WTC11 (cell line): ENCODE measurements around the gene COA1. TPM values are rescaled to one million over a fixed set of nuclear protein-coding genes. Genes with fewer than 3 reads are reported as not detected.
A peak's percentile ranks its signal among the peaks of the same experiment; 100 is the strongest.

Experiments
- ATAC-seq: fragments of 200-7000 bp; cut with Tn5 transposase; 2 replicates; pipeline ENCODE4 v1.10.0; 2021; ENCODE audit warnings: mild to moderate bottlenecking, moderate library complexity
- CTCF ChIA-PET: fragments of 300-600 bp; sonication (Branson Sonifier 250); formaldehyde crosslinking; loops from one replicate; lab custom pipeline; 2021; ENCODE audit warnings: antibody characterized with exemption; lab: Charles Lee
- POLR2A ChIA-PET: fragments of 350-600 bp; sonication (Branson Sonifier 250); formaldehyde crosslinking; loops from one replicate; lab custom pipeline; 2021; ENCODE audit warnings: antibody characterized with exemption; lab: Charles Lee
- DNase-seq: peaks from one replicate; pipeline ENCODE4 v3.0.0; 2021; ENCODE audit warnings: low spot score
- H3K27ac Mint-ChIP-seq: 2 replicates; pipeline ENCODE4 v1.8.0; 2021; ENCODE audit warnings: mixed read lengths
- H3K27me3 Mint-ChIP-seq: 2 replicates; pipeline ENCODE4 v1.8.0; 2021; ENCODE audit warnings: low read depth, mild to moderate bottlenecking, moderate library complexity, mixed read lengths
- H3K36me3 Mint-ChIP-seq: 2 replicates; pipeline ENCODE4 v1.8.0; 2021; ENCODE audit warnings: mixed read lengths
- H3K4me1 Mint-ChIP-seq: 2 replicates; pipeline ENCODE4 v1.8.0; 2022; ENCODE audit warnings: mixed read lengths
- H3K4me3 Mint-ChIP-seq: 2 replicates; pipeline ENCODE4 v1.8.0; 2021; ENCODE audit warnings: mild to moderate bottlenecking, moderate library complexity, mixed read lengths
- H3K9me3 Mint-ChIP-seq: 2 replicates; pipeline ENCODE4 v1.8.0; 2021; ENCODE audit warnings: mixed read lengths
- ATF1 ChIP-seq: sonication (generic); formaldehyde crosslinking; IDR thresholded peaks from 2 replicates; pipeline ENCODE4 v1.8.1; 2023; ENCODE audit warnings: mild to moderate bottlenecking, moderate library complexity, missing genetic modification reagents
- ATF3 ChIP-seq: sonication (generic); formaldehyde crosslinking; conservative IDR thresholded peaks from 2 replicates; pipeline ENCODE4 v1.8.1; 2022; ENCODE audit warnings: mild to moderate bottlenecking, missing genetic modification reagents
- ATF6 ChIP-seq: sonication (generic); formaldehyde crosslinking; IDR thresholded peaks from 2 replicates; pipeline ENCODE4 v1.8.1; 2023; ENCODE audit warnings: mild to moderate bottlenecking, missing genetic modification reagents
- E2F1 ChIP-seq: sonication (generic); formaldehyde crosslinking; IDR thresholded peaks from 2 replicates; pipeline ENCODE4 v1.8.0; 2022; ENCODE audit warnings: mild to moderate bottlenecking, missing genetic modification reagents
- ETV6 ChIP-seq: sonication (generic); formaldehyde crosslinking; IDR thresholded peaks from 2 replicates; pipeline ENCODE4 v1.8.1; 2022; ENCODE audit warnings: mild to moderate bottlenecking, missing genetic modification reagents
- FOXJ3 ChIP-seq: sonication (generic); formaldehyde crosslinking; IDR thresholded peaks from 2 replicates; pipeline ENCODE4 v1.9.0; 2021; ENCODE audit warnings: missing genetic modification reagents, mild to moderate bottlenecking, borderline replicate concordance
- FOXK1 ChIP-seq: sonication (generic); formaldehyde crosslinking; IDR thresholded peaks from 2 replicates; pipeline ENCODE4 v1.8.0; 2022; ENCODE audit warnings: mild to moderate bottlenecking, moderate library complexity, missing genetic modification reagents
- GRHL2 ChIP-seq: fragments of 250-450 bp; sonication (Bioruptor Pico); IDR thresholded peaks from 2 replicates; pipeline ENCODE4 v1.8.0; 2022; ENCODE audit warnings: mild to moderate bottlenecking, moderate library complexity; ENCODE audit not compliant: insufficient replicate concordance, severe bottlenecking
- GTF2I ChIP-seq: fragments of 250-450 bp; sonication (Bioruptor Pico); conservative IDR thresholded peaks from 2 replicates; pipeline ENCODE4 v1.4.0; 2021; ENCODE audit warnings: mild to moderate bottlenecking
- IRF2 ChIP-seq: sonication (generic); formaldehyde crosslinking; IDR thresholded peaks from 2 replicates; pipeline ENCODE4 v1.8.0; 2022; ENCODE audit warnings: low read depth, missing genetic modification reagents, borderline replicate concordance
- JAZF1 ChIP-seq: fragments of 250-450 bp; sonication (Bioruptor Pico); IDR thresholded peaks from 2 replicates; pipeline ENCODE4 v1.9.0; 2021; ENCODE audit warnings: moderate library complexity, mild to moderate bottlenecking, inconsistent platforms
- KAT7 ChIP-seq: sonication (generic); formaldehyde crosslinking; IDR thresholded peaks from 2 replicates; pipeline ENCODE4 v1.8.1; 2023; ENCODE audit warnings: missing genetic modification reagents, mild to moderate bottlenecking, borderline replicate concordance
- MYBL2 ChIP-seq: sonication (generic); formaldehyde crosslinking; IDR thresholded peaks from 2 replicates; pipeline ENCODE4 v1.8.1; 2023; ENCODE audit warnings: mild to moderate bottlenecking, moderate library complexity, missing genetic modification reagents
- NFE2L1 ChIP-seq: sonication (generic); formaldehyde crosslinking; IDR thresholded peaks from 2 replicates; pipeline ENCODE4 v1.8.1; 2023; ENCODE audit warnings: missing genetic modification reagents
- NR1H2 ChIP-seq: sonication (generic); formaldehyde crosslinking; IDR thresholded peaks from 2 replicates; pipeline ENCODE4 v1.9.0; 2021; ENCODE audit warnings: mild to moderate bottlenecking, moderate library complexity, missing genetic modification reagents
- NR2C2 ChIP-seq: sonication (generic); formaldehyde crosslinking; IDR thresholded peaks from 2 replicates; pipeline ENCODE4 v1.8.0; 2022; ENCODE audit warnings: mild to moderate bottlenecking, missing genetic modification reagents
- RORB ChIP-seq: fragments of 250-450 bp; sonication (Bioruptor Pico); IDR thresholded peaks from 2 replicates; pipeline ENCODE4 v1.9.0; 2021; ENCODE audit warnings: mild to moderate bottlenecking
- TCF7 ChIP-seq: sonication (generic); formaldehyde crosslinking; IDR thresholded peaks from 2 replicates; pipeline ENCODE4 v1.8.0; 2022; ENCODE audit warnings: mild to moderate bottlenecking, low read depth, missing genetic modification reagents, moderate library complexity
- TEAD1 ChIP-seq: sonication (generic); formaldehyde crosslinking; IDR thresholded peaks from 2 replicates; pipeline ENCODE4 v1.8.0; 2022; ENCODE audit warnings: mild to moderate bottlenecking, missing genetic modification reagents
- ZNF121 ChIP-seq: sonication (generic); formaldehyde crosslinking; IDR thresholded peaks from 2 replicates; pipeline ENCODE4 v1.8.0; 2023; ENCODE audit warnings: missing genetic modification reagents
- ZSCAN18 ChIP-seq: fragments of 250-450 bp; sonication (Bioruptor Pico); IDR thresholded peaks from 2 replicates; pipeline ENCODE4 v2.1.2; 2022; ENCODE audit warnings: mild to moderate bottlenecking, moderate library complexity
- total RNA-seq: library from RNA; stranded (reverse); gene quantifications from 3 replicates; pipeline ENCODE4 v1.2.3, GENCODE V29; 2021
- TF ChIP-seq, protein P1 (sequence below): sonication (generic); formaldehyde crosslinking; IDR thresholded peaks from 2 replicates; pipeline ENCODE4 v1.8.0; 2022; ENCODE audit warnings: mild to moderate bottlenecking, missing genetic modification reagents
- TF ChIP-seq, protein P2 (sequence below): fragments of 250-450 bp; sonication (Bioruptor Pico); conservative IDR thresholded peaks from 2 replicates; pipeline ENCODE4 v1.9.0; 2021; ENCODE audit warnings: mild to moderate bottlenecking
- TF ChIP-seq, protein P3 (sequence below): fragments of 250-450 bp; sonication (Bioruptor Pico); IDR thresholded peaks from 2 replicates; pipeline ENCODE4 v1.9.0; 2021; ENCODE audit warnings: moderate library complexity, mild to moderate bottlenecking, inconsistent platforms, borderline replicate concordance
- TF ChIP-seq, protein P4 (sequence below): sonication (generic); formaldehyde crosslinking; IDR thresholded peaks from 2 replicates; pipeline ENCODE4 v1.8.1; 2022; ENCODE audit warnings: mild to moderate bottlenecking, moderate library complexity, missing genetic modification reagents

Gene COA1
- total RNA-seq, 1 experiment from 2014 or later = 132 TPM

DNA sequence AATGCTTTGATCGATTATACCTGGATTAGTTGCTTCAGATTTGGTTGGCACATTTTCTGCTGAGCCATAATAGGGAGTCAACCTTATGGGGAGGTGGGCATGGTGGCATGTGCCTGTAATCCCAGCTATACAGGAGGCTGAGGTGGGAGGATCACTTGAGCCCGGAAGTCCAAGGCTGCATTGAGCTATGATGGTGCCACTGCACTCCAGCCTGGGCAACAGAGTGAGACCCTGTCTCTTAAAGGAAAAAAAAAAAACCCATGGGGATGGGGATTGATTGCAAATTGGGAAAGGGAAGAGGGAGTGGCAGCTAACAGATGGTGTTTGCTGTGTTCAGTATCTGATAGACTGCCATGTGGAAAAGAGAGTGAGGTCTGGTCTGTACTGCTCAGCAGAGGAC, 135.3 kb downstream of the COA1 start:
- CTCF ChIA-PET = interaction anchor here (2.1 kb wide), 1 partner anchor 11 kb away, joined by 13 read pairs; the partner anchor contains the start of gene STK17A
- DNase-seq (no peak), ATAC-seq (no peak)
- Mint-ChIP-seq H3K27ac (no peak overlapping the region), H3K4me1 (peaks cover 7% of the 10 kb centered on the region), H3K9me3 (no peaks in the 10 kb centered on the region), H3K27me3 (no peaks in the 10 kb centered on the region), H3K36me3 (peaks cover 5% of the 10 kb centered on the region), H3K4me3 (no peak overlapping the region)
- POLR2A ChIA-PET = no interaction called here
- TF ChIP-seq ATF1 (no peak), RORB (CRISPR knock-in tag) (no peak), MYBL2 (CRISPR knock-in tag) (no peak), ATF6 (CRISPR knock-in tag) (no peak), JAZF1 (CRISPR knock-in tag) (no peak), ZNF121 (CRISPR knock-in tag) (peak; percentile 87; the same call in 1 of the 2 replicates)
- TF ChIP-seq, protein P1, sequence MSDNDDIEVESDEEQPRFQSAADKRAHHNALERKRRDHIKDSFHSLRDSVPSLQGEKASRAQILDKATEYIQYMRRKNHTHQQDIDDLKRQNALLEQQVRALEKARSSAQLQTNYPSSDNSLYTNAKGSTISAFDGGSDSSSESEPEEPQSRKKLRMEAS (CRISPR knock-in tag) = no peak

DNA sequence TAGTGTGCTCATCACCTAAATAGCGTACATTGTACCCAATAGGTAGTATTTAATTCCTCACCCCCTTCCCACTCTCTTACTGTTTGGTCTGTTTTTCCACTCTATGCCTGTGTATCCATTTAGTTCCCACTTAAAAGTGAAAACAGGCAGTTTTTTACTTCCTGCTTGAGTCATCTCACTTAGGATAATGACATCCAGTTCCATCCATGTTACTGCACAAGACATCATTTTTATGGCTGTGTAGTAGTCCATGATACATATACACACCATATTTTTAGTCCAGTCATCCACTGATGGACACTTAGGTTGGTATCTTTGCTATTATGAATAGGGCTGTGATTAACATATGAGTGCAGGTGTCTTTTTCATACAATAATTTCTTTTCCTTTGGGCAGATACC, 136.3 kb downstream of the COA1 start:
- no peak for ATAC-seq
- Mint-ChIP-seq H3K9me3 (no peaks in the 10 kb centered on the region), H3K36me3 (peaks cover 3% of the 10 kb centered on the region), H3K27me3 (no peaks in the 10 kb centered on the region), H3K27ac (no peak overlapping the region), H3K4me3 (no peak overlapping the region), H3K4me1 (peaks cover 11% of the 10 kb centered on the region)
- CTCF ChIA-PET = interaction anchor here (0.7 to 0.8 kb wide), 2 partner anchors 10 to 73 kb away, joined by 3 to 5 read pairs; partner anchors contain the start of gene STK17A
- TF ChIP-seq GTF2I (no peak), TCF7 (CRISPR knock-in tag) (no peak)
- TF ChIP-seq, all 79 proteins: peak for 0
- POLR2A ChIA-PET = no interaction called here
- no peak for DNase-seq

GRCh38 chr7:43592326-43592725, 137.0 kb downstream of the COA1 start:
- Mint-ChIP-seq H3K4me3 (no peak overlapping the region), H3K9me3 (no peaks in the 10 kb centered on the region), H3K27ac (no peak overlapping the region), H3K36me3 (peaks cover 3% of the 10 kb centered on the region), H3K4me1 (peaks cover 11% of the 10 kb centered on the region), H3K27me3 (no peaks in the 10 kb centered on the region)
- ATAC-seq = no peak
- POLR2A ChIA-PET = interaction anchor here (0.7 to 0.9 kb wide), 2 partner anchors 10 to 14 kb away, joined by 3 to 5 read pairs; partner anchors contain the start of gene STK17A
- no peak for DNase-seq
- CTCF ChIA-PET = interaction anchor here (0.7 to 1.6 kb wide), 3 partner anchors 10 to 73 kb away, joined by 3 to 7 read pairs (median 5); partner anchors contain the start of gene STK17A
- no peak for TF ChIP-seq FOXJ3 (CRISPR knock-in tag)
- no peak for TF ChIP-seq ETV6 (CRISPR knock-in tag)
- no peak for TF ChIP-seq ATF3 (CRISPR knock-in tag)
- no peak for TF ChIP-seq NFE2L1 (CRISPR knock-in tag)
- no peak for TF ChIP-seq FOXK1 (CRISPR knock-in tag)
- TF ChIP-seq, protein P2, sequence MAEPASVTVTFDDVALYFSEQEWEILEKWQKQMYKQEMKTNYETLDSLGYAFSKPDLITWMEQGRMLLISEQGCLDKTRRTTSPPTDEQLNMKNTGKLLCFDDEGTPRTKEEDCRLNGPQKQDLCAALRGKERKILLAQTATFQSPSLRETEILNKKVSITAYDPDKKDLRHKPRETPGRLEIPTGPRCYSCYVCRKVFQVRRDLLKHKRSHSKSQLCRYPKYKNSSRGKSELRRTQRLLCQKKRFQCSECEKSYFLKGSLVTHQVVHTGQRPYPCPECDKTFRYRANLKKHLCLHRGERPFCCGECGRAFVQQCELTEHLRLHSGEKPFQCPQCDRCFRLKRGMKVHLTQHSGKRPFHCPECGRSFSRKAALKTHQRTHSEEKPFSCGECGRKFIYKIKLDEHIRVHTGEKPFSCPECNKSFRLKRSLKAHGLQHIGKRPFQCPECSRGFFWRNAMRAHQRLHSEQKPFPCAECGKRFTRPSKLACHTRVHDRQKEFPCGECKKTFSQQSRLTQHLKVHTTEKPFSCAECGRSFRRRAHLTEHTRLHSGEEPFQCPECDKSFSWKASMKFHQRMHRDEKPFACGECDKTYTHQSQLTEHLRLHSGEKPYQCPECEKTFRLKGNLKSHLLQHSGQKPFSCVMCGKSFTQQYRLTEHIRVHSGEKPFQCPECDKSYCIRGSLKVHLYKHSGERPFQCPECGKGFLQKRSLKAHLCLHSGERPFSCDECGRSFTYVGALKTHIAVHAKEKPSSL = no peak
- TF ChIP-seq, protein P3, sequence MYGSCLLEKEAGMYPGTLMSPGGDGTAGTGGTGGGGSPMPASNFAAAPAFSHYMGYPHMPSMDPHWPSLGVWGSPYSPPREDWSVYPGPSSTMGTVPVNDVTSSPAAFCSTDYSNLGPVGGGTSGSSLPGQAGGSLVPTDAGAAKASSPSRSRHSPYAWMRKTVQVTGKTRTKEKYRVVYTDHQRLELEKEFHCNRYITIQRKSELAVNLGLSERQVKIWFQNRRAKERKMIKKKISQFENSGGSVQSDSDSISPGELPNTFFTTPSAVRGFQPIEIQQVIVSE (CRISPR knock-in tag) = no peak
- TF ChIP-seq, protein P4, sequence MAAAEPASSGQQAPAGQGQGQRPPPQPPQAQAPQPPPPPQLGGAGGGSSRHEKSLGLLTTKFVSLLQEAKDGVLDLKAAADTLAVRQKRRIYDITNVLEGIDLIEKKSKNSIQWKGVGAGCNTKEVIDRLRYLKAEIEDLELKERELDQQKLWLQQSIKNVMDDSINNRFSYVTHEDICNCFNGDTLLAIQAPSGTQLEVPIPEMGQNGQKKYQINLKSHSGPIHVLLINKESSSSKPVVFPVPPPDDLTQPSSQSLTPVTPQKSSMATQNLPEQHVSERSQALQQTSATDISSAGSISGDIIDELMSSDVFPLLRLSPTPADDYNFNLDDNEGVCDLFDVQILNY (CRISPR knock-in tag) = no peak
- no peak for TF ChIP-seq E2F1 (CRISPR knock-in tag)
- no peak for TF ChIP-seq IRF2 (CRISPR knock-in tag)
- no peak for TF ChIP-seq TEAD1 (CRISPR knock-in tag)
- TF ChIP-seq NR1H2 (CRISPR knock-in tag) = no peak
- no peak for TF ChIP-seq ZSCAN18 (CRISPR knock-in tag)
- no peak for TF ChIP-seq NR2C2
- TF ChIP-seq GRHL2 (CRISPR knock-in tag) = no peak
- TF ChIP-seq KAT7 (CRISPR knock-in tag) = no peak
- TF ChIP-seq ZNF121 (CRISPR knock-in tag) = no peak
